GM19468 (cell line): ENCODE results near the gene PRSS21.

ENCODE experiments used
- ATAC-seq: cut with Tn5 transposase; IDR thresholded peaks from one replicate; pipeline ENCODE4 v1.9.1; 2021; ENCODE audit warnings: mild to moderate bottlenecking, moderate library complexity, moderate number of reproducible peaks; ENCODE audit not compliant: unreplicated experiment; ENCODE audit errors: extremely low read depth

PRSS21 gene

GRCh38 chr16:2821487-2822157 lies 4.6 kb downstream of the PRSS21 start:
- ATAC-seq, result no peak

GRCh38 chr16:2822158-2822495 lies 5.1 kb downstream of the PRSS21 start:
- no peak for ATAC-seq

GRCh38 chr16:2822496-2822895 lies 5.5 kb downstream of the PRSS21 start:
- ATAC-seq, result no peak

GRCh38 chr16:2824626-2825025 lies 7.6 kb downstream of the PRSS21 start:
- no peak for ATAC-seq

DNA sequence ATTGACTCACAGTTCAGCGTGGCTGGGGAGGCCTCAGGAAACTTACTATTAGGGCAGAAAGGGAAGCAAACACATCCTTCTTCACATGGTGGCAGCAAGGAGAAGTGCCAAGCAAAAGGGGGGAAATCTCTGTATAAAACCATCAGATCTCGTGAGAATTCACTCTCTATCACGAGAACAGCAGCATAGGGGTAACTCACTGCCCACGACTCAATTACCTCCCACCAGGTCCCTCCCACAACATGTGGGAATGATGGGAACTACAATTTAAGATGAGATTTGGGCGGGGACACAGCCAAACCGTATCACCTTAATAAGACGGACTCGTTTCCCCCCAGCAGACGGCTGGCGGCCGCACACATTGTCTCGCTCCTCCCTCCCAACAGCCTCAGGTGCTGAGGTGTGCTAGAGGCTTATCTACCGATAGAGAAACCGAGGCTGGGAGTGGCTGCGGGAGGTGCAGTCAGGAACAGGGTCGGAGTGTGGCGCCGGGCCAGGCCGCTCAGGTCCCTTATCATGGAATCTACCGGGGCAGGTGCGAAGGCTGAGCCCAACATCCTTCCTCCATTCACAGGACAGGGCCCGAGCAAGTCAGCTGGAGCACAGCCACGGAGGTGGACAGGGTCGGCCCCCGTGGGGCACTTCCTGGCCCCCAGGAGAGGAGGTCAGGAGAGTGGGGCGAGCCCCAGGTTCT lies 8.2 kb downstream of the PRSS21 start:
- no peak for ATAC-seq

GRCh38 chr16:2825906-2826305 lies 8.9 kb downstream of the PRSS21 start:
- ATAC-seq, result no peak

DNA sequence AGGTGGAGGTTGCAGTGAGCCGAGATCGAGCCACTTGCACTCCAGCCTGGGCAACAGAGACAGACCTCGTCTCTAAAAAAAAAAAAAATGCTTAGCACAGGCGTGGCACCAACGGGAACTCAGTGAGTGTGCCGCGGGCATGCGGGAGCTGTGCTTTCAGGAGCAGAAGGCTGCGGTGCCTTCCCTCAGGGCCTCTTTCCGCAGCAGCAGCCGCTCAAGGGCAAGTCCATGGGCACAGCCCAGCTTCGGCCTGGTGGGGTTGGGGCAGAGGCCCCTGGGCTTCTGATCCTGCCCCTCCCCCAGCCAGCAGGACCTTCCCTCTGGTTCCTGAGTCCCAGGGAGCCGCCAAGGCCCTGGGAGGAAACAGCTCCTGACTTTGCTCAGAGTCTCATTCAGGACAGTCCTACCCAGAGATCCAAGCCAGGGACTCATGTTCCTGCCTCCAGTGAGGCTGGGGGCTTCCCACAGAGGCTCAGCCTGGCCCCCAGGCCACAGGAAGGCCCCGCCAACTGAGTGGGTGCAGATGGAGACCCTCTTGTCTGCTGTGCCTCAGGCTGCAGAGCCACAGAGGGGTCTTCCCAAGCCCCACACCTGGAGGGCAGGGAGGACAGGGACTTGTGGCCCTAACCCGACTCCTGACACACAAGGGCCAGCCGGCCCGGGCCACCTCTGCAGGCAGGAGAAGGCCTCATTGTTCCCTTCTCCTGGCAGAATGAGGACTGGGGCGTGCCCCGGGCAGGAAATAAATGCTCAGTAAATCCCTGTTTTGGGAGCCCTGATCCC lies 9.7 kb downstream of the PRSS21 start:
- no peak for ATAC-seq

GRCh38 chr16:2827374-2827791 lies 10.3 kb downstream of the PRSS21 start:
- no peak for ATAC-seq

DNA sequence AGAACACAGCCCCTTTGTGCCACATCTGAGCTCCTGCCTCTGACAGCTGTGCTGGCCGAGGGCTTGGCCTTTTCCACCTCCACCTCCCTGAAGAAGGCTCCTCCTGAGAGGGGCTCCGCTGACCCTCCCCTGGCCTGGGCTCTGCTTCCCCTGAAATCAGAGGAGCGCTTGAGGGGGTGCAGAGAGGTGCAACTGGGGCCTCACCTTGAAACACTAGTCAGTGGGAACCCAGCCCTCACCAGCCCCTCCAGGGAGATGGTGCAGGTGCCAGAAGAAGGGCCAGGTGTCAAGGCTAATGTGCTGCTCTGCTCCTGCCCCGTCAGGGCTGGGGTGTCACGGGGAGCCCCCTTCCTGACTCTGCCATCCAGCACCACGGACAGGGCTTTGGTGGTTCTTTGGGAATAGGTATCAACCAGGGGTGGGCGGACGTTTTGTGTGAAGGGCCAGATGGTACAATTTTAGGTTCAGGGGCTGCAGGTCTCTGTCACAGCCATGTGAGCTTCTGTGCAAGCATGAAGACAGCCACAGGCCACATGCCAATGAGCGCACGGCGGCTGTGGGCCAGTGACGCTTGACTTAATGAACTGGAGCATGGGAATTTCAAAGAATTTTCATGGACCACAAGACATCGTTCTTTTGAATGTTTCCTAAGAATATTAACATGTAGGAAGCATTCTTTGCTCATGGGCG lies 10.9 kb downstream of the PRSS21 start:
- ATAC-seq, result no peak

GRCh38 chr16:2828521-2828840 lies 11.4 kb downstream of the PRSS21 start:
- no peak for ATAC-seq

- no peak for ATAC-seq
Observed at GRCh38 chr16:2828876-2829430, 11.9 kb downstream of the PRSS21 start.

DNA sequence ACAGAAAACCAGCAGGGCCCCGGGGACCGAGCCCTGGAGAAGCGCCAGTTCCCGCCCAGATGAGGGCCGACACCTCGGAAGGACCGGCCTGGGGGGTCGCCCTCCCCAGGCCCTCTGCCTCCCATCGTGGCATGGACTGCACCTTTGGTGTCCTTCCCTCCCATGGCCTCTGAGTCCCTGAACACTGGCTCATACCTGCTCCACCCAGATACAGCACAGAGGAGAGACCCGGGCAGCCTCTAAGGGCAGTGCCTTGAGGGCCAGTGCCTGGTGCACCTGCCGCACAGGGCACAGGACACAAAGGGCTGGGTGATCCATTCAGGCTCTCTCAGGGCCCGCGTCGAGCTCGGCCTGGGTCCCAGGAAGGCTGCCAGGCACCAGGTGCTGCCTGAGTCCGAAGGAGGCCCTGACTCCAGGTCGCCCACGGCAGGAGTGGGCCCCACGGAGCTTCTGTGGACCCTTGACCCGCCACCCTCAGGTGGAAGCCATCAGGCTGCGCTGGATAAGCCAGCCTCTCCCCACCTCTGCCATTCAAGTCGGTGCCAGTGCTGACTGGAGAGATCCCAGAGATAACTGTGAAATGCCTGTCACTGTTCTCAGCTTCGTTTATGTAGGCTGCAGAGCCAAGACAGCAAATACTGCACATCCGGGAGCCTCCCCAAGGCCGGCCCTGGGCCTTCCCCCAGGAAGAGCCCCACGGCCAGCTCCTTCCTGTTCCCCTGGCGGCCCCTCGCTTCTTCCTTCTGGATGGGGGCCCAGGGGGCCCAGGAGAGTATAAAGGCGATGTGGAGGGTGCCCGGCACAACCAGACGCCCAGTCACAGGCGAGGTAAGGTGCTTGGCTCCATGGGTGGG lies 12.7 kb downstream of the PRSS21 start, which contains the start of gene ZG16B:
ZG16B (plus strand) TSS at position 803 of the 854 bp plus-strand sequence. CDS start 139 bp downstream, outside the sequence.
- no peak for ATAC-seq

- no peak for ATAC-seq
Observed at GRCh38 chr16:2830355-2830695, 13.3 kb downstream of the PRSS21 start.

DNA sequence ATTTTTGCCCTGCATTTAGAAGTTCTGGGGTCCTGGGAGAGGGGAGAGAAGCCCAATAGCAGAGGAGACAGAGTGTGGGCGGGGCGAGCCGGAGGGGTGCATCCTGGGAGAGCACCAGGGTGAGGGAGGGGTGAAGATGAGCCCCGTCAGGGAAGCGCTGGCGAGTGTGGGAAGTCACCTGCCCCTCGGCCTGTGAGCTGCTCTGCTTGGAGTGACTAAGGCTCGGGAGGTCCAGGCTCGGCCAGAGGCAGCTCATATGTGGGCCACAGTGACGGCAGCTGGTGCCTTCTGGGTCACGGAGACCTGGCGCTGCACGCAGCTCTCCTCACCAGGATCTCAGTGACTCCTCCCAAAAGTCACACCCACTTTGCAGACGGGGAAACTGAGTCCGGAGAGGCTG lies 14.2 kb downstream of the PRSS21 start:
- no peak for ATAC-seq

DNA sequence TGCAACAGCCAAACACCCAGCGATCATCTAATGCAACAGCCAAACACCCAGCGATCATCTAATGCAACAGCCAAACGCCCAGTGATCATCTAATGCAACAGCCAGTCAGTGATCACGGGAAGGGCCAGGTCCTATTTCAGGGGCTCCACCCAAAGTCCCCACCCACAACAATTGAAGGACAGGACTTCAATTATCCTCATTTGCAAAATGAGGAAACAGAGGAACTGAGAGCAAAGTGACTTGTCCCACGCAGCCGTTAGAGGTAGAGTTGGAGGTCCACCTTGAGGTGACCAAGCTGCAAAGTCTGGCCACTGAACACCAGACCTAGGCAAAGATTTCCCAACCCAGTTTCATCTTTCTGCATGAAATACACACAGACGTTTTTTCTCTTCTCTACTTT lies 16.7 kb downstream of the PRSS21 start:
- no peak for ATAC-seq

- ATAC-seq, result no peak
Observed at GRCh38 chr16:2834968-2835367, 17.9 kb downstream of the PRSS21 start.

GRCh38 chr16:2835638-2836493 lies 18.8 kb downstream of the PRSS21 start:
- ATAC-seq, result no peak

DNA sequence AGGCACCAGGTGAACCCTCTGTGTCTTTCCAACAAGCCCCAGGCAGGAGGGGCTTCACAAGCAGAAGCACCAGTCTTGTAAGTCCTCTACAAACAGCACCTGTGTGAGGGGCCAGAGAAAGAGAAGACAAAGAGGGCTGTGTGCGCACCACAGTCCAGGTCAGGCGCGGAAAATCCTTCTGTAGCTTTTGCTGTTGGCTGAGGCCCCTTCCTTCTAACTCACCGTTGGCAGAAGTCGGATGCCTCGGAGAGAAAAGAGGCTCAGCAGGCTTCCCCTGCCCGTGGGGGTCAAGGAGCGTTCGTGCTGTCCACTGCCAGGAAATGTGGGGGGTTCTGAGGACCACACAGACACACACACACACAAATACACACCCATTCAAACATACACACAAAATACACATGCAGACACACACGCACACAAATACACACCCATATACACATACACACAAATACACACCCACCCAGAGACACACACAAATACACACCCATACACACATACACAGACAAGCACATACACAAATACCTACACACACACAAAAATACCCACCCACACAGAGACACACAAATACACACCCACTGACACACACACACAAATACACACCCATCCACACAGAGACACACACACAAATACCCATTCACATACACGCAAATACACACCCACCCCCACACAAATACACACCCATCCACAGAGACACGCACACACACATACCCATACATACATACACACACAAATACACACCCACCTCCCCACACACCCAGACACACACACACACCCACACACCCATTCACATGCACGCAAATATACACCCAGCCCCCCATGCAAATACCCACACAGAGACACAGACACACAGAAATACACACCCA lies 19.8 kb downstream of the PRSS21 start:
- no peak for ATAC-seq
